GM20000 (cell line): ENCODE measurements around the gene BAIAP3.

Source experiments
- DNase-seq: peaks from one replicate; pipeline ENCODE4 v3.0.0; 2012; ENCODE audit warnings: low spot score
- CTCF ChIP-seq: IDR thresholded peaks from 2 replicates; pipeline ENCODE4 v1.5.1; 2012; ENCODE audit warnings: mild to moderate bottlenecking, control low read depth; ENCODE audit errors: extremely low read depth, missing control alignments

The BAIAP3 gene

GRCh38 chr16:1335211-1335971 lies 1.9 kb downstream of the BAIAP3 start:
- TF ChIP-seq CTCF, result no peak
- DNase-seq, result no peak

DNA sequence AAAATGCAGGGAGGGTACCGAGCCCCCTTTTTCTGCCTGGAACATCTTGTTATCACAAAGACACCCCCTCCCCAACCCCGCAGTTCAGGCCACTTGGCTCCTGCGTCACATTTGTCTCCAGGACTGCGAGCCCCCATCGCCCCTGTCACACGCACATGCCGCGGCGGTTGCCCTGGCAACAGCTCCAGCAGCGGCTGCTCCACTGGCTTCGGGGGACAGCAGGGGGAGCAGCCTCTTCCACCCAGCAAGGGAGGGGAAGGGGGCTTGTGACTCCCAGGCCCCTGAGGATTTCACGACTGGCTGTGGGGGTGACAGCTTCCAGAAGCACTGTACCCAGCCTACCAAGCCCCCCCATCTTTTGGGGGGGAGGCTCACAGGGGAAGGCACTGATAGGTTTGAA lies 2.6 kb downstream of the BAIAP3 start:
- DNase-seq, result no peak

DNA sequence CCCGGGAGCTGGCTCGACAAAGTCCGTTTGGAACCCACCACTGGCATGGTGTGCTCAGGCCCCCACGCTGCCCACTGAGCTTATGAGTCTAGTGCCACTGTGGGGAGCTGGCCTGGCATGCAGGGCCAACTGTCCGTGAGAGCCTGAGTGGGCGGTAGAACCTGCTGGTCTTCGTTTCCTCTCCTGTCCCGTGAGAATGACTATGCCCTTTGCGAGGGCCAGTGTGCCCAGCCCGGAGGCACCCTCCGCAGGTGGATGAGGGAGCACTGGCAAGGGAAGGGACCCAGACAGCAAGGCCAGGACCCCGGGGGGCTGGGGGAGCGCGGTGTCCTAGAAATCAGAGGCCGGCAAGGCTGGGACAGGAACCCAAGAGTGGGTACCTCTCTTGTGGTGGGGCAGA lies 3.2 kb downstream of the BAIAP3 start:
- DNase-seq, result no peak
- no peak for TF ChIP-seq CTCF

More for the DNA sequence above, 2.6 kb downstream of the BAIAP3 start:
- TF ChIP-seq CTCF, result no peak

DNA sequence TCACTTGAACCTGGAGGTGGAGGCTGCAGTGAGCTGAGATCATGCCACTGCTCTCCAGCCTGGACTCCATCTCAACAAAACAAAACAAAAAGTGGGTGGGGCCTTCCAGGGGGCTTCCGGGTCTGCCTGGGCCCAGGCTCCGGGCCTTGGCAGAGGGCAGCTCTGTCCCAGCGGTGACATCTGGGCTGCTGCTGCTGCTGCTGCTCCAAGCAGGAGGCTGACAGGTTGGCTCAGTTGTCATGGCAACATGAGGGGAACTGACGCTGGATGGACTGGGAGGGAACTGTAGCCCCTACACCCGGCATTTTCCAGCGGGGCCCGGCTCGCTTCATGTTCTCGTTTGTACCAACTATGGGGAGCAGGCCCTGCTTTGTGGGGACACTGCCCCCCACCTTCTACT lies 4.0 kb downstream of the BAIAP3 start:
- no peak for TF ChIP-seq CTCF
- no peak for DNase-seq

- peak; percentile 74 for TF ChIP-seq CTCF
- DNase-seq, result peak; percentile 74
Observed at GRCh38 chr16:1338119-1338730, 4.8 kb downstream of the BAIAP3 start.

DNA sequence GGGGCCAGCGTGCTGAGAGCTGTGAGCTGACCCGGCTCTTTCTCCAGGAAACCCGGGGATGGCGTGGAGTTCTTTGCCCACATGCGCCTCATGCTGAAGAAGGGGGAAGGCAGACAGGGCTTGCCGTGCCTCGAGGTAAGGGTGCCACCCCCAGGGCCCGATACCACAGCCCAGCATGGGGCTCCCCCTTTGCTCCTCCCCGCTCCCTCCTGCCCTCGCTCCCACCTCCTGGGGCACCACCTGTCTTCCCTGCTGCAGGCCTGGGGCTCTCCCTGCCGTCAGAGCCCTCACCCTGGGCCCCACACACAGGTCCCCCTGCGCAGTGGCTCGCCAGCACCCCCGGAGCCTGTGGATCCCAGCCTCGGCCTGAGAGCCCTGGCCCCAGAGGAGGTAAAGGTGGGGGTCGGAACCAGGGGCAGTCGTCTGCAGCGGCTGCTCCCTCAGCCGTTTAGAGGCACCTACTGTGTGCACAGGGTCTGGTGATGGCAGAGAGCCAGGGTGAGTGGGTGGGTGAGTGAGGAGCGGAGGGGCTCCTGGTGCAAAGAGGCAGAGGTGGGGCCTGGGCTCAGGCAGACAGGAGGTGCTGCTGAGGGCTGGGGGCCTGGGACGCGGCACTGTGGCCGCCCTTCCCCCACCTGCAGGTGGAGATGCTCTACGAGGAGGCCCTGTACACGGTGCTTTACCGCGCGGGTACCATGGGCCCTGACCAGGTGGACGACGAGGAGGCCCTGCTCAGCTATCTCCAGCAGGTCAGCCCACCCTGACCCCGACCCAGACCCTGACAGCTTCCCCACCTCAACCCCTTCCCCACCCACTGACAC lies 5.6 kb downstream of the BAIAP3 start:
- no peak for TF ChIP-seq CTCF

More for the DNA sequence above, 5.6 kb downstream of the BAIAP3 start:
- DNase-seq, result no peak
